IPS-18c (cell line): ENCODE measurements around the gene IRX6.
A peak's percentile ranks its signal among the peaks of the same experiment; 100 is the strongest.

Source experiments
- H3K4me3 ChIP-seq: 2 replicates; pipeline ENCODE4 v1.7.0; 2013; ENCODE audit warnings: low read depth, mild to moderate bottlenecking, low read length, moderate library complexity; ENCODE audit not compliant: insufficient read depth
- H3K9me3 ChIP-seq: one replicate; pipeline ENCODE4 v1.6.1; 2013; ENCODE audit warnings: mild to moderate bottlenecking, low read length, moderate library complexity; ENCODE audit not compliant: control insufficient read depth, insufficient read depth

IRX6 gene

DNA sequence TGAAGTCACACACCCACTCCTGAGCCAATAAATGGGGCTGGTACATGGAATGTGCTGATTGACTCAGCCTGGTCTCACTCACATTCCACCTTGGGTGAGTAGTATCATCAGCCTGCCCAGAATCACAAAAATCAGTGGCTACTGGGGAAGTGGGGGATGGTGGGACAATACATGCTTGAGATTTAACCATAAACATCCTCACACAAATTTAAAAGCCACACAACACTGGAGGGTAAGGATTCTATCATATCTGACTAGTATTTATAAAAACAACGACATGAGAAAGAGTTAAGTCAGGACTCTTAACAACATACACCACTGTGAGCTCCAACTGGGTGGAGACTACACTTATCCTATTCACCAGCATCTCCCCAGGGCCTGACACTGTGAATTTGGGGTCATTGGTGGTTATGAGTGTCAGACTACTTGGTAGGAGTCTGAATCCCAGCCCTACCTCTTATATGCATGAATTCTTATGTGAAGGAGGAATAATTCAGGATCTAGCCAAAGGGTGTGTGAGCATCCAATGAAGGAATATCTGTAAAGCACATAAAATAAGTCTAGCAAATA is 26.0 kb upstream of the IRX6 start:
- H3K4me3 ChIP-seq = no peak overlapping the region

DNA sequence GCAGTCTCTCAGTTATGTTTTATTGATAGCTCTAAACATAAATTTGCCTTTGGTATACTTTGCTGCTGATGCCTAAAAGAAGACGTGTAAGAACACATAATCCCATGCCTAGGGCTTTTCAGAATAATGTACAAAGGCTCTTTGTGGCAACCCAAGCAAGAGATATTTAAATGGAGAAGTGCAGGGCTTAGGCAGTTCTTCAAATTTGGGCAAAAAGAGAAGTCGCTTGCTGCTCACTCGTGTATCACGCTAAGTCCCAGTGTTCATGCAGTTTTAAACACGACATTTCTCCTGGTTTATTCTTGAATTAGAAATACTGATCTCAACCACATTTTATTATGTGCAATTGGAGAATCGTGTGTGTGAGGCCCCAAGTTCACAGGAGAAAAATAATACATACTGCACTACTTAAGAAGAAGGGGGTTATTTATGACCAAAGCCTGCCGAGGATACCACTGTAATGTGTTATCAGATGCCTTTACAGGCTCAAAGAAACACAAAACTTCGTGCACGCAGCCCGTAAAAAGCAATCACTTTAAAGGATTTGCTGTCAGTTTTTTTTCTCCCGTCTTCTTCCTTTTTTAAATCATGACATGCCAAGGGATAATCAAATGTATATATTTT is 22.5 kb upstream of the IRX6 start:
- no peak overlapping the region for H3K4me3 ChIP-seq

More for the DNA sequence above, 26.0 kb upstream of the IRX6 start:
- H3K9me3 ChIP-seq = no peaks in the 10 kb centered on the region

DNA sequence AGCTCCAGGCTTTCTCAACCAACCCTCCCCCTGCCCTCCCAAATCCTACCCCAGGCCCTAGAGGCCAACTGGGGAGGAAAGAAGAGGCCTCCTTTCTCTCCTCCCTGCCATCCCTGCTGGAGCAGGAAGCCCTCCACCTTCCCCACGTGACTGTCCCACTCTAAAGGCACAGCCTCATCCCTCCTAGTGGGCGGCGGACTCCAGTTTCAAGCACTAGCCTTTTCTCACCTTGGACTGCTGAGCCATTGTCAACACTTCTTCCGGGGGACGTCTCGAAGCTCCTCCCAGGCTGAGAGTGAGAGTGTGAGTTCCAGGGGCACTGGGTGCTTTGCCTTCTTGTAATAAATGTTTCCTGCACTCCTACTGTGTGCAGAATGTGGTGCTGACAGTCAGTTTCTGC is 21.4 kb upstream of the IRX6 start:
- no peak overlapping the region for H3K4me3 ChIP-seq
- no peaks in the 10 kb centered on the region for H3K9me3 ChIP-seq

More for the DNA sequence above, 22.5 kb upstream of the IRX6 start:
- H3K9me3 ChIP-seq = no peaks in the 10 kb centered on the region

DNA sequence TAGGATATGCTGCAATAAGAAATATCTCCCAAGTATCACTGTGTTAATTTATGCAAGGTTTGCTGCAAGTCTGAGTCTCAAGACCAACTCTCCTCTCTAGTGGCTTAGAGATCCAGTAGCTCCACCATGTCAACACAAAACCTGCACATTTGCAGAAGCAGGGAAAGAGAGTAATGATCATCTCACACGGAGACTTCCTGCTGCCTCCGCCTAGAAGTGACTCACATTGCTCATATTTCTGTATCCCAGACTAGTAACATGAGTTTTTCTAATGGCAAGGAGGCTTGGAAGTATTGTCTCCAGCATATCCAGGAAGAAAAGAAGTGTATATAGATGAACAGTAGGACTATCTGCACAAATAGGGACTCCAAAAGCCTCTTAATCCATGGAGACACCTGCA is 15.0 kb upstream of the IRX6 start:
- no peak overlapping the region for H3K4me3 ChIP-seq
- no peaks in the 10 kb centered on the region for H3K9me3 ChIP-seq

DNA sequence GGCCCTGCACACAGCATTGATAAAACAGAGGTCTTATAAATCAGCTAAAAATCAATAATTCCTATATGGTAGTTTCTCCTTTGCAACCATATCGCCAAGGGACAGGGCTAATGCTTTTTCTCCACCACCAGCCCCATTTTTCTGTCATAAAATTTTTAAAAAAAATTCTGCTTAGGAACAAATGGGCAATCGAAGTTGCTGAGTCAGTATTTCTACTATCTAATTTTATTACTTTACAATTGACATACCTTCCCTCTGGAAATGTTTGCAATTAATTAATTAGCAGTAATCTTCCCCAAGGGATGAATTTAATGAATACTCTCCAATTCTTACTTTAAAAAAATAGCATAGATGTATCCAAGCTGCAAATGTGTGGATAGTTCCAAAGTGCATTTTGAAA is 1.7 kb upstream of the IRX6 start:
- Histone ChIP-seq H3K9me3 (no peaks in the 10 kb centered on the region), H3K4me3 (no peak overlapping the region)

DNA sequence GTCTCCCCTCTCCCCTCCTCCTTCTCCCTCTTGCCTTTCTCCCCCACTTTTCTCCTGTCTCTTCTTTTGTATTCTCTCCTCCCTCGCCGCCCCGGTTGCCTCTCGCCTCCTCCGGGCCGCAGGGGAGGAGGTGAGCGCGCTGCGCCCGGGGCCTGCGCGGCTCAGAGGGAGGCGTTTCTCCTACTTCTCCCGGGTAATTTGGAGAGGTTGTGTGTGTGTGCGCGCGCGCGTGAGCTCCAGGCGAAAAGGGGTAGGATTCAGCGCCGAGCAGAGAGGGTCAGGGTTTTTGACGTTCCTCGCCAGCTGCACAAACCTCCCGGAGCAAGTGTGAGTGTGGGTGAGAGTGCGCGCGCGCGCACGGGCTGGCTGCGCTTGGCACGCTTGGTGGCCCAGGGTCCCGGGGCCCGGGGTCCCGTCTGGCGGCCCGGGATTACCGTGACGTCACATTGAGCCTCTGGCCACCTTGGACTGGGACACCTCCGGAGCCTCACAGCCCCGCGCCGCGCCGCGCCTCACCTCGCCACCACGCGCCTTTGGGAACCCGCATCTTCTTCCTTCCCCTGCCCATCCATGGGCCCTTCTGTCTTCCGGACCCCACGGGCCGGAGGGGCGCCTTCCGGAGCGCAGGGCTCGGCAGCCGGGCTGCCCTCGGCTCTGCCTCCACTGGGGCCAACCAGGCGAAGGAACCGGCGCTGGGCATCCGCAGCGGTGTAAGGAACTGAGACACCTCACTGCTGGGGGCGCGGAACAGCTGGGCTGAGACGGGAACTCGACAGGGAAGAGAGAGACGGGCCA is 479 bp downstream of the IRX6 start:
- no peaks in the 10 kb centered on the region for H3K9me3 ChIP-seq
- H3K4me3 ChIP-seq = peak overlapping the region; percentile 73

DNA sequence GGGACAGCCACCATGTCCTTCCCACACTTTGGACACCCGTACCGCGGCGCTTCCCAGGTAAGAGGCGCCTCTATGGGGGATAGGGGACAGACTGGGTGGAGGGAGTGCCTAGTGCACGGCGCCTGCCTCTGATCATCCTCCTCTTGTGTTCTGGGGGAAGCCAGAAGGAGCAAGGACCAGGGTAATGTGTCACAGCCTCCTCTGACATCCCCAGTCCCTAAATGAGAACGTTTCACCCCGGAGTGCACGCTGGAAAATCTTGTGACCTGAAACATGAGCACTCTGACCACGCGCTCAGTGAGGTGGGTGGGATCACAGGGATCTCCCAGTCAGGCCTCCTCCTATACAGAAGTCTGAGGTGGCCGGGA is 1.1 kb downstream of the IRX6 start:
- H3K4me3 ChIP-seq = peak overlapping the region; percentile 73
- H3K9me3 ChIP-seq = no peaks in the 10 kb centered on the region

DNA sequence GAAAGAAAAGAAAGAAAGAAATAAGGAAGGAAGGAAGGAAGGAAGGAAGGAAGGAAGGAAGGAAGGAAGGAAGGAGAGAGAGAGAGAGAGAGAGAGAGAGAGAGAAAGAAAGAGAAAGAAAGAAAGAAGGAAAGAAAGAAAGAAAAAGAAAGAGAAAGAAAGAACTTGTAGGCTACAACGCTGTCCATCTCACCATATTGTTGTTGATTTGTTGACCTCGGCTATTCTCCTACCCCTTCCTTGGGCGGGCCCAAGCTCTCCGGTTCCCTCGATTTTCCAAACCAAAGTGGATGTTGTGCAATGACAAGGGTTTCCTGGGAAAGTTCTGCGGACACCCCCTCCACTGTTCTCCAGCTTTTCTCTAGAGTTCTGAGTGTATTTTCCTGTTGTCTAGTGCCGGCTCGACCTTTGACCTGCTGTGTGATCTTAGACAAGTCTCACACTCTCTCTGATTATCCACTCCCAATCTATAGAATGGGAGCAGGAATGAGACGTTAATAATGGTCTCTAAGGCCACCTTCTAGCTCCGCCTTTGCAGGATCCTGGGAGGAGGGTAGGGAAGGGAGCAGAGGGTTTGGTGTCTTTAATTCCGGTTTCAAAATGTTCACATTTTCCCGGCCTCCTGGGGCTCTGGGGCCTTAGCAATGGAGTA is 1.6 kb downstream of the IRX6 start:
- no peaks in the 10 kb centered on the region for H3K9me3 ChIP-seq
- H3K4me3 ChIP-seq = peak overlapping the region; percentile 73; the same call in 1 of the 2 replicates

DNA sequence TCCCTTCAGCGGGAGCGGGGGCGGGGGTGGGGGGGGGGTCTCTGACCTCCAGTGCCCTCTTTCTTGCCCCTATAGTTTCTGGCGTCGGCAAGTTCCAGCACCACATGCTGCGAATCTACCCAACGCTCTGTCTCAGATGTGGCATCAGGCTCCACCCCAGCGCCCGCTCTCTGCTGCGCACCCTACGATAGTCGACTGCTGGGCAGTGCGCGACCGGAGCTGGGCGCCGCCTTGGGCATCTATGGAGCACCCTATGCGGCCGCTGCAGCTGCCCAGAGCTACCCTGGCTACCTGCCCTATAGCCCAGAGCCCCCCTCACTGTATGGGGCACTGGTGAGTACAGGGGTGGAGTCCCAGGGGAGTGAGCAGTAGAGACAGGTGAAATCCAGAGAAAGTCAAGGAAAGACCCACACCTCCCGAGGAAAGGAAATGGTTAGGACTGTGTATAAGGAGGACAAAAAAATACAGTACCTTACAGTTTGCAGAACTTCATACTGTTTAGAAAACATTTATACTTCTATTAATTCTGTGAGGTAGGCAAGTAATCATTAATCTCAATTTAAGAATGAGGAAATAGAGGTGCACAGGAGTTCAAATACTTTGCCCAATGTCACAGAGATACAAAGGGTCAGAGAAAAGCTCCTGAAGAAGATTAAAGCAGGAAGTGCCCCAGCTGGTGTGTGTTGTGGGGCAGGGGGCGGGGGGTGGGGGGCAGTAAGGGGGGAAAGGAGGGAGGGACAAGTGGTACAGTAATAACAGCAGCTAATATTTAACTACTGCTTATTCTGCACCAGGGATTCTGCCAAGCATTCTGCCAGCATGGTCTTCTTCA is 2.5 kb downstream of the IRX6 start:
- Histone ChIP-seq H3K4me3 (no peak overlapping the region), H3K9me3 (no peaks in the 10 kb centered on the region)

DNA sequence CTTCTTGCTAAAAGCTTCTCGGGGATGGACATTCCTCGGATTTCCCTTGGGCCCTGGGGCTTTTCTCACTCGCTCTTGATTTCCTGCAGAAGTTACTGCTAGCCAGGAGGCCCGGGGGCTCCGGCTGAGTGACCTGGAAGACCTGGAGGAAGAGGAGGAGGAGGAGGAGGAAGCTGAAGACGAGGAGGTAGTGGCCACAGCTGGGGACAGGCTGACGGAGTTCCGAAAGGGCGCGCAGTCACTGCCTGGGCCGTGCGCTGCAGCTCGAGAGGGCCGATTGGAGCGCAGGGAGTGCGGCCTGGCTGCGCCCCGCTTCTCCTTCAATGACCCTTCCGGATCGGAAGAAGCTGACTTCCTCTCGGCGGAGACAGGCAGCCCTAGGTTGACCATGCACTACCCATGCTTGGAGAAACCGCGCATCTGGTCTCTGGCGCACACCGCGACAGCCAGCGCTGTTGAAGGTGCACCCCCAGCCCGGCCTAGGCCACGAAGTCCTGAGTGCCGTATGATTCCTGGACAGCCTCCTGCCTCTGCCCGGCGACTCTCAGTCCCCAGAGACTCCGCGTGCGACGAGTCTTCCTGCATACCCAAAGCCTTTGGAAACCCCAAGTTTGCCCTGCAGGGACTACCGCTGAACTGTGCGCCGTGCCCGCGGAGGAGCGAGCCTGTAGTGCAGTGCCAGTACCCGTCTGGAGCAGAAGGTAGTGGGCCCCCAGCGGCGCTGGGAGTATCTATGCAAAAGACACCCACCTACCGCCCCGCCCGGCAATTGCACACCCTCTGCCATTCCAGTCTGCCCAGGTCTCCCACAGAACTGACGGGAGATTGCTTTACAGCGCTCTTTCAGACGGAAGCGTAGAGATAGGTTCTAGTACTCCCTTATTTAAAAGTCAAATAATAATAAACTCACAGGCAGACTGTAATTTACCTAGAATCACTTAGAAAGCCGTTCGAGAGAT is 4.9 kb downstream of the IRX6 start:
- Histone ChIP-seq H3K4me3 (no peak overlapping the region), H3K9me3 (no peaks in the 10 kb centered on the region)

DNA sequence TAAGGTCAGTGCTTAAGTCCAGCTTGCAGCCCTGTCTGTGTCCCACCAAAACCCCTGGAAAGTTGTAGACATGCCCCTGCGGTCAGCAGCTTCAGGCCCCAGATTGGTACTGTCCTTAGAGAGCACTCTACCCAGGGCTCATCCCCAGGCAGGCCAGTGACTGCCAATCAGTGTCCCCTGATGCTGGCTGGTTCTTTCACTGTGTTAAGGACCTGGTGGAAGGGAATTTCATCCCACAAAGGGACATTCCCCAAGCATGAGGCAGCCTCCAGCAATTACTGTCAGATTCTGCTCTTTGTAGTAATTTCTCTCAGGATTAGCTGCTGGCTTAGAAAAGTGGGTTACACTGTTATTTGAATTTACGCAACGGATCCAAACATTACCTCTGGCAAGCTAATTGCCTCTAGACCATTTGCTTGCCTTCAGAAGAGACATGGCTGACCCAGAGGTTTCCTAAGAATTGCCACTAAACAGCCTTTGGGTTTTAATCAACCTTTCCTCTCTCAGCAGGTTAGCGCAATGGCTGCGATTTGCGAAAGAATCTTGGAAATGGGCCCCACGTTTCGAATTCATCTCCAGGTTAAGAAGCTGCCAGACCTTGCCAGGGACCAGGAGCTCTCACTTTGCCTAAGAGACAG is 5.9 kb downstream of the IRX6 start:
- Histone ChIP-seq H3K4me3 (no peak overlapping the region), H3K9me3 (no peaks in the 10 kb centered on the region)

DNA sequence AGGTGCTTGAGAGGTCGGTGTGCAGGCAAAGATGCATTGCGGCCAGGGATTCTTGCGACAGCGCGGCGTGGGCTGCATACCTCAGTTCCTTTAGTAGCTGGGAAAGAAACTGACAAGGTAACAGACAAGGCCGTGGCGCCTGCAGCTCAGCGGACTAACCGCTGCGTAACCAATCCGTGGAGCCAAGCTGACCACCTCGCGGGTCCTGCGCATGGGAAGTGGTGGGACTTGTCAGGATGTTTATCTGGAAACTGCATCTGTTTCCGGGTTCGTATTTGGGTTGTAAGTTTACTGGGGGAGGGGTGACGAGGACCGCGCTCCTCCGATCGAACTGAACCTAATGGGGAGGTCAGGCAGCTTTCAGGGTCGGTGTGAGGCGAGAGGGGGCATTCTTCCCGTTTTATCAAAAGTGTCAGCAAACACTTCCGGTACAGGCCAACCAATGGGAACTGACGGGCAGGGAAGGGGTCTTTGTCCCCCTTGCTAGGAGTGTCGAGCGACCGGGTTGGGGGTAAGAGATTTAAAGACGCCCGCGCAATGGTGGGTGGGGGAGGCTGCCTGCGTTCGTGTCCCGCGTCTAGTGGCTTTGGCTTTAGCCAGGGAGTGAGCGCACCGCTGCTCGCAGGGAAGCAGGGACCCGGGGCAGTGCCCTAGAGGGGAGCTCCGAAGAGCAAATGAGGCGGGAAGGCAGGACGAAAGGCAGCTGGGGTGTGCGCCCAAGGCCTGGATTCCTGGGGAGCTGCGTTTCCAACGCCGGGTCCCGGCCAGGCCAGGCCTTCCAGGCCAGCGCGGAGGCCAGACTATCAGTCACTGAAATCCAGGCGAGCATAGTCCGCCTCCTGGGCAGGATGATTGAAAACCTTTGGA is 7.0 kb downstream of the IRX6 start:
- H3K4me3 ChIP-seq = no peak overlapping the region
- H3K9me3 ChIP-seq = no peaks in the 10 kb centered on the region

DNA sequence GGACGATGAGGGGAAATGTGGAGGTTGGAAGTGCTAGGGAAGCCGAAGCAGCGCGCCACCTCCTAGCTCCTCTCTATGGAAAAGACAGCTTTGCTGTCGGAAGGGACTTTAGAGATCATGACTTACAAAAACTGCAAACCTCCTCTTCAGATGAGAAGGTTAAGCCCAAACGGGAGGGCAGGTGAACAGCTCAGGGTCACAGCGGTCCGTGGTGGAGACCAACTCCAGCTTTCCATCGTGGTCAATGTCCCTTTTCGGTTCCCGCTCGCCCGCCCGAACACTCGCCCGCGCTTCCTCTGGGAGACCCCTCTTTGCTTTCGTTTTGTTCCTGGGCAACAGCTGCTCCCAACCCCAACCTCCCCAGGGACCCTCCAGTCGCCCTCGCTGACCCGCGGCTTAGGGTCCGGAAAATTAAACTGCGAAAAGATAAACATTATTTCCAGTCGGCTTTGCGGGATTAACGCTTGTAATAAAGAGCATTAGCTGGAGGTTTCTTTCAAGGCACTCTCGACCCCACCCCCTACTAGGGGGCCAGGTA is 7.7 kb downstream of the IRX6 start:
- Histone ChIP-seq H3K9me3 (no peaks in the 10 kb centered on the region), H3K4me3 (no peak overlapping the region; the same call in 1 of the 2 replicates)

DNA sequence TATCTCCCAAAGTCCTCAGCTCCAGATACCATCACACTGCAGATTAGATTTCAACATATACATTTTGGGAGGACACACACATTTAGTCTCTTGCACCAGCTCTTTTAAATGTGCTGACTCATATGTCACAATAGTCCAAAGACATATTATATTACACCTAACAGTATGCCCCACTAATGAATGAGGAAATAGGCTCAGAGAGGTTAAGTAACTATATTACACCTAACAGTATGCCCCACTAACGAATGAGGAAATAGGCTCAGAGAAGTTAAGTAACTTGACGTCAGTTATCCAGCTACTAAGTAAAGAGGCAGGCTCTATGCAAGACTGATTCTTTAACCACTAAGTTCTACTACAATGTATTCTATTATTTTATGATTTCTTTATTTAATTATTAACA is 9.7 kb downstream of the IRX6 start:
- Histone ChIP-seq H3K9me3 (no peaks in the 10 kb centered on the region), H3K4me3 (no peak overlapping the region)

DNA sequence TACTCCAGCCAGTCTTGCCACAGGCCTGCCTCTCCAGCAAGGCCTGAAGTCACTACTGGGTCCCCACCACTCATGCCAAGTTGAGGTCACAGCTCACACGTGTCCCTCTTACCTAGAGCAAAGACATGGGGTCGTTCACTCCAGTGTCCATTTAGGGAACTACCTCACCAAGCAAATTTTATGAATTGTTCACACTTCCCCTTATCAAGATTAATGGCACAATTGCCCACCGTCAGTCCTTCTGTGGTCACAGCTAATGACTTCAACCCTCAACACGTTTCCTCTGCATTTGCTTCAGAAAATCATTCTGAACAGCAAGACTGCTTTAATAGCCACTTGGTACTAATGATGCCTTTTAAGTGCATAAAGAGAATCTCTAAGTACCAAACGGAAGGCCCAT is 14.6 kb downstream of the IRX6 start:
- Histone ChIP-seq H3K4me3 (no peak overlapping the region), H3K9me3 (no peaks in the 10 kb centered on the region)
